HG03460 (cell line): ENCODE measurements around the gene TIMM22.
A peak's percentile ranks its signal among the peaks of the same experiment; 100 is the strongest.
"Not testable (repeated sequence)": the region's sequence is repeated elsewhere in the genome, so short reads cannot be mapped to it uniquely, and the experiment has no call there.

Experiments used
- ATAC-seq: cut with Tn5 transposase; IDR thresholded peaks from one replicate; pipeline ENCODE4 v1.9.1; 2021; ENCODE audit not compliant: unreplicated experiment

Gene TIMM22

DNA sequence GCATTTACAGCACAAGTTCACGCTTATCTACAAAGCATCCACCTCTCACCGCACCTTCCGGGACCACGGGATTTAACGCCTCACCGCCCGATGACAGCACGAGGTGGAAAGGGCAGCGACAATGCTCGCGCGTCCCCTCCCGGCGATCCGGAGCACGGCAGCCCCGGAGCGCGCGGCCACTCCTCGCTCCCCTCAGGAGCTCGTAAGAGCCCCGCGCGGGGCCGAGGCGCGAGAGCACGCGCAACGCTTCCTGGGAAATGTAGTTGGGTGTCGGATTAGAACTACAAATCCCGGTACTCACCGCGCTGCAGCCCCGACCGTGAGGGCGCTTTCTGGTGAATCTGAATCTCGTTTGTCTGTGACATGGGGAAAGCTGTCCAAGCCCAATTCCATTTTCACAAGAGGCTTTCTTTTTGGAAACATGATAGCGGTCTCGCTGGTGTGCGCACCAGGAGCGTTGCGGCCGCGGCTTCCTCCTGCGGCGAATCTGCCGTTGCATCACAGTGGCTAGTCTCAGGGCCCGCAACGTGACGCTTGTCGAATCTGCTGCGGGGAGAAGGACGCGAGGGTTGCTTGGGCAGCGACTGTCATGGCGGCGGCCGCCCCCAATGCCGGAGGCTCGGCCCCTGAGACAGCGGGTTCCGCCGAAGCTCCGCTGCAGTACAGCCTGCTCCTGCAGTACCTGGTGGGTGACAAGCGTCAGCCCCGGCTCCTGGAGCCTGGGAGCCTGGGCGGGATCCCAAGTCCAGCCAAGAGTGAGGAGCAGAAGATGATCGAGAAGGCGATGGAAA is at the start of gene TIMM22:
Gene TIMM22, plus strand, starts transcription at position 576 of the 791 bp plus-strand sequence. Its CDS starts 14 bp downstream, at position 590.
- ATAC-seq: peak; percentile 88

DNA sequence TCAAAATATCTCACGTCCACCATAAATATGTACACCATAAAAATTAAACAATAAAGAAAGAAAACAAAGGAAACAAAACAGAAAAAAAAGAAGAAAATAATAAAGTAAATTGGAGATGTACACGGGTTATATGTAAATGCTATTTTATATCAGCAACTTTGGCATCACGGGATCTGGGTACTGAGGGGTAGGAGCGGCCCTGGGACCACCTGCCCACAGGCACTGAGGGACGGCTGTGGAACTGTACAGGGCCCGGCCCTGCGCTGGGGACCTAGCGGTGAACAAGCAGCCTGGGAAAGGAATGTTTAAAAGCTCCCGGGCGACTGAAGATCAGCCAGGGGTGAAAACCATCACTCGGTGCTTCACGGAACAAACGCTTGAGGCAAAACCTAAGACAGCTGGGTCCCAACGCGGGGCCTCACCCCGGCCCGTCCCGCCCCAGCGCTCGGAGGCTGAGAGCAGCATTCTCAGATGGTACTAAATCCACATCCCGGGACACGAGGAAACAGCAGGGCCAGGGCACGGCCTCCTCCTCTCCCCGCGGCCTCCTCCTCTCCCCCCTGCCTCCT is 48.6 kb upstream of the TIMM22 start:
- no peak for ATAC-seq

DNA sequence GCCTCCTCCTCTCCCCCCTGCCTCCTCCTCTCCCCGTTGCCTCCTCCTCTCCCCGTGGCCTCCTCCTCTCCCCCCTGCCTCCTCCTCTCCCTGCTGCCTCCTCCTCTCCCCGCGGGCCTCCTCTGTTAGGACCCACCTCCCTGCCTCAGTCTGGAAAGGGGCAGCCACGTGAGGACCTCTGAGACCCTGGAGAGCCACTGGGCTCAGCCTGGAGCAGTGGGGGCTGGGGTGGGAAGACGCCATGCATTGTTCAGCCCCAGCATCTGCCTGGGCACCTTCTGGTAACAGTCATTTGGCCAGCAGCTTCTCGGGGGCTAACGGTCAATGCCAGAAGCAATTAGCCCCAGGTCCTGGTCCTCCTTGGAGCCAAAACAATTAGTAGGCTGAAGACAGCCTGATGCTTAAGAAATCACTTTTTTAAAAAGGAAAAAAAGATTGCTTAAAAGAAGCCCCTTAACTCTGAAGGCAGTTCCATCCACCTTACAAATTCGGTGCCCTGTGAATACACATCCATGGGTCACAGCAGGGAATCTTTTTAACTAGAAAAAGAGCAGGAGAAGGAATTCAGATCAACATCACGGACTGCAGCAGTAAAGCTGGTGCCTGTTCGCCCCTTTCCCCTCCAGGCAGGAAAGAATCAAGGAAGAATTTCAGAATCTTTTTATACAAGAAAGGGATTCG is 47.2 kb upstream of the TIMM22 start:
- no peak for ATAC-seq

DNA sequence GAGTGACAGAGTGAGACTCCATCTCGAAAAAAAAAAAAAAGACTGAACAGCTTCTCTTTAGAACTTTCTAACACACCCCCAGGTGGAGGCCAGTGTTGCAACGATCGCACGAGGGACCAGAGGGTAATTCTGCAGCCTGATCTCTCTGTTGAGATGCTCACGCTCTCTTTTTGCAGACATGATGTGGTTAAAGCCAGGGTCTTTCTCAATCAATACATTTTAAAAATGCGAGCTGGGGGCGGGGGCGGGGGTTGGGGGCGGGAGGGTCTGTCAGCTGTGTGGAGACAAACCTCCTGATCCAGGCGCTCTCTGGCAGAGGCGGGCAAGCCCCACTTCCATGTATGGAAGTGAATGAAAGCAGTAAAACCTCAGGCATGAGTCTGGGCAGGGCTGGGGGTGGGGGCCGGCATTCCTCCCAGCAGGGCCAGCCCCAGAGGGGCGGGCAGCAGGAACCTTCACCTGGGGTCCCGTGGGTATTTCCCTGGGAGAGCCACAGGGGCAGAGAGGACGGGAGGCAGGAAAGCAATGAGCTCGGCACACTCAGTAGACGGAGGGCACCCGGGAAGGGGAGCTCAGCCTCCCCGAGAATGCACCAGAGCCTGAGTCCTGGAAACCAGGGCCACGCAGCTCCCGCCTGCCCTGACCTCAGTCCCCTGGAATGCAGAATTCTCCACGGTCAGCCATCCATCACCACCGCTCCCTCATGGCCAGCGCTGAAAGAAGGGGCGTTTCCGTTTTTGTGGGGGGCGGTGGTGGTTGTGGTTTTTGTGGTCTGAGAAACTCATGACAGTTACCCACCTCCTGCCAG is 45.4 kb upstream of the TIMM22 start:
- no peak for ATAC-seq

- not testable (repeated sequence) for ATAC-seq
Measured at GRCh38 chr17:952592-952991, 44.3 kb upstream of the TIMM22 start.

DNA sequence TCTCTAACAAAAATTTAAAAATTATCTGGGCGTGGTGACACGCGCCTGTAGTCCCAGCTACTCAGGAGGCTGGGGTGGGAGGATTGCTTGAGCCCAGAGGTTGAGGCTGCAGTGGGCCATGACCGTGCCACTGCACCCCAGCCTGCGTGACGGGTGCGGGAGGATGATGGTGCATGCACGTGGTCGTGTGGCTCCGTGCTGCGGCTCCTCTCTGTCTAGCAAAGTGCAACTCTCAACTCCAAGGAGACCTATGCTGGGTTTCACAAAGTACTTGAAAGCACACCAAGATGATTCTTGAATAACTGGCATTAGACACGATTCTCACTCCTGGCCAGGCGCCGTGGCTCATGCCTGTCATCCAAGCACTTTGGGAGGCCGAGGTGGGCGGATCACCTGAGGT is 43.2 kb upstream of the TIMM22 start:
- ATAC-seq: no peak

GRCh38 chr17:954431-955164 is 42.3 kb upstream of the TIMM22 start:
- ATAC-seq: no peak

GRCh38 chr17:956905-957304 is 40.0 kb upstream of the TIMM22 start:
- no peak for ATAC-seq

- no peak for ATAC-seq
Measured at GRCh38 chr17:957856-958421, 39.0 kb upstream of the TIMM22 start.

DNA sequence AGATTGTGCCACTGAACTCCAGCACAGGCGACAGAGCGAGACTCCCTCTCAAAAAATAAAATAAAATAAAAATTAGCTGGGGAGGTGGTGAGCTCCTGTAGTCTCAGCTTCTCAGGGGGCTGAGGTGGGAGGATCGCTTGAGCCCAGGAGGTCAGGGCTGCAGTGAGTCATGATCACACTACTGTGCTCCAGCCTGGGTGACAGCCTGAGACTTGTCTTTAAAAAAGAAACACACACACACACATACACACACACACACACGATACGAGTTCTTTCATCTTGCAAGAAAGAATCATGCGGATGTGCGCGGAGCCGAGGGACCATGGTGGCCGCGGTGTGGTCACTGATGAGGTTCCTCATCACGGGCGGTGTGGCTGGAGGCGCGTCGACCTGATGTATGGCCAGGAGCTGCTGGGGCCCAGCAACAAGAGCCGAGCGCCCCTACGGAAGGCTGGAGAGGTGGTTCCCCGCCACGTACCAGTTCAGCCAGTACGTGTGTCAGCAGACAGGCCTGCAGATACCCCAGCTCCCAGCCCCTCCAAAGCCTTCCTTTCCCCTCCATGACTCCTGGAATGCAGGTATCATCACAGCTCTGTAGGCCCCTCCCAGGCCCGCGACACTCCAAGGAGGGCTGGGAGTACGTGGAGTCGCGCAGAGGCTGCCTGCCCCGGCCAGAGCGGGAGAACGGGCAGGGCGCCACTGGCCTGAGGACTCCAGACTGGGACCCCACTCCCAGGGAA is 38.0 kb upstream of the TIMM22 start:
- ATAC-seq: no peak

GRCh38 chr17:962166-962565 is 34.8 kb upstream of the TIMM22 start:
- no peak for ATAC-seq

- no peak for ATAC-seq
Measured at GRCh38 chr17:962670-963069, 34.3 kb upstream of the TIMM22 start.

DNA sequence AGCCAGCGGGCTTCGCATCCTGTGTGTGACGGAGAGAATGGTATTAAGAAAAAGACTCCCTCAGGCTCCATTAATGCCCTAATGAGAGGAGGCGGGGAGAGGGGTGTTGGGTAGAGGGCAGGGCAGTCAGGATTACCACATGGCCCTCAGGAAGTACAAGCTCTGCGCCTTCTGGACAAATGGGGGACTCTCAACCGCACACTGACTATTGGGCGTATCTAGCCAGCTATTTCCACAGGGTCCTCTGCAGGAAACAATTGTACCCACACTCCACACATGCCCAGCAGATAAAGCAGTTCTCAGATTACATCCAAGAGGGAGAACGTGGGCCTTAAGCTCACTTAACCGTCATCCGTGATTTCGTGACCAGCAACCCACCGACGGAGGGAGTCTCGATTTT is 32.1 kb upstream of the TIMM22 start:
- no peak for ATAC-seq

DNA sequence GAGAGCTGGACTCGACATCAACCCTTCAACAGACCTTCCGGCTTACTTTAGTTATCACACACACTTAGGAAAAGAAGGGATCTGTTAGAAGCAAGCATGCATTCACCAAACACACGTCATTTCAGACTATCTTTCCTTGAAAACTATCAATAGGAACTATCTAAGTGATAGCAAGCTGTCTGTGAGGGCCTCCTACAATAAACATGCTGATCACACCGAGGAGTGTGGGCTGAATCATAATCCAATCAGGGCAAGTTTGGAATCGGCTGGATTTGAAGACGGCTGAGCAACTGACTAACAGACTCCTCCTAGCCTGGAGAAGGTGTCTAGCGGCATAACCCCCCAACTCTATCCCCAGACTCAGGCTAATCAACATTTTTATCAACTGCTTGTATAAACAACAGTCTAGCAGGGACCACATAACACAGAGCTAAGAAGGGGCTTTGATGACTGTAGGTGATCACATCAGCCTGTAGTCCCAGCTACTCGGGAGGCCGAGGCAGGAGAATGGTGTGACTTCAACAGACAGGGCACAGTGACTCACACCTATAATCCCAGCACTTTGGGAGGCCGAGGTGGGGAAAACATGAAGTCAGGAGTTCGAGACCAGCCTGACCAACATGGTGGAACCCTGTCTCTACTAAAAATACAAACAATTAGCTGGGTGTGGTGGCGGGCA is 31.5 kb upstream of the TIMM22 start:
- ATAC-seq: no peak

DNA sequence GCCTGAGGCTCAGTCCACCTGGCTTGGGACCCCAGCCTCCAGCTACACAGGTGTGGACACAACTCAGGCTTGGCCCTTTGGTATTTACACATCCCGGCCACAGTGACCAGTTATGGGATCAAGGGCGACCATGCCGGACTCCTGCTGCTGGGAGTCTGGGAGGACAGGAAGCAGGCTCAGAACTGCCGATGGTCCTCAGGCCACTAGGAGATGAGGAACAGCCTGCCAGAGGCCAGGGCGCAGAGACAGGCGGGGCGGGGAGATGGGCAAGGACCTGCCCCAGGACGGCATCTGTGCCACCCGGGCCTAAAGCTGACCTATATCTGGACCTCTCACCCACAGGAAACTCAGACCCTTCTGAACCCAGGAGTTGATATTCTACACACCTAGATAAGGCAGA is 29.8 kb upstream of the TIMM22 start:
- no peak for ATAC-seq

DNA sequence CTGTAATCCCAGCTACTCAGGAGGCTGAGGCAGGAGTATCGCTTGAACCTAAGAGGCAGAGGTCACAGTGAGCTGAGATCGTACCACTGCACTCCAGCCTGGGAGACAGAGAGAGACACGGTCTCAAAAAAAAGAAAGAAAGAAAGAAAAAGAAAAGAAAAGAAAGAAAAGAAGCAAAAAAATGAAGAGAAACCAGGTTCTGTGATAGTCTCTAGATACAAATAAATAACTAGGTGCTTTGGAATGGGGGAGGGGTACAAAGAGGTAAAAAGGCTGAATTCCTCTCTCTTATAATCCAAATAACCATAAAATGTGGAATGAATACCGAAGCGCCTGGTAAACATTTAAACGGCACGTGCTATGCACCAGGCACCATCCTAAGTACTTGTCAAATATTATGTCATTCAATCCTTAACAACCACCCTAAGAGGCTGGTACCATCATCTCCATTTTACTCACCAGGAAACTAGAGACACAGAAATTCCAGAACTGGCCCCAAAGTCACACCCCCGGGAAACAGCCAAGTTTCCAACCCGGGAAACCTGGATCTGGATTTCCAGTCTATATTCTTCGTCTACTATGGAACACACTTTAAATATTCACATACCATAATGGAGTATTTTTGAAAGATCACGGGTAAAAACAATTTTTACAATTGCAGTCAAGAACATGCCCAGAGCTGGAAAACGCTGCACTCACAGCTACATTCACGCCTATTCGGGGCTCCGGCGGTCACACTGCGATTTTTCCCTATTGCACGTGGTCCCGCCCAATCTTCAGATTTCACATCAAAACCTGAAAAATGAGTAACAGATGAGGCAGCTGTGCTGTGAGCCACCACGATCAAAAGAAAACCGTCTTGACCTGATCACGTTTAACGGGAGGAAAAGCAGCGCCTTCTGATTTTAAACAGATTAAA is 27.9 kb upstream of the TIMM22 start:
- no peak for ATAC-seq

DNA sequence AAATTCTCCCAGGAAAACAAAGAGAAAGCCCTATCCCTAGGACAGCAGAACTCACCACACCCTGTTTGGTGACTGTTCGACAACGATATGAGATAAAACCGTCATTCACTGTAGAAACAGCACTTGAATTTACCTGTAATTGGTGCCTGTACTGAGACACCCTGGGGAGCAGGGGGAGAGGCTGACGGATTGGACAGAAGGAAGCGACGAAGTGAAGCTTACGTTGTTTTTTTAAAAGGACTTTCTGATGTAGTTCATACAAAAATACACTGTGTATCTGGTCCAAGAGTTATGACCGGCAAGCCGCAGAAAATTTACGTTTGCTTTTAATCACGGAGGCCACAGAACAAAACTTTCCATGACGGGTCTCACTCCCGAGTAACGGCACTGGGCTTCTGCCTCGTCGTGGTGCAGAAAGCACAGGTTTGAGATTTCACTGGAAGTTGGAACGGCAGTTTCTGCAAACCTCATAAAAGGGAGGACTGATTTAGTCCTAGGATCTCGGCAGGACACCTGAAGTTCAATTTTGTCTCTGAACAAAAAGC is 27.0 kb upstream of the TIMM22 start:
- ATAC-seq: no peak

- no peak for ATAC-seq
Measured at GRCh38 chr17:970364-970763, 26.6 kb upstream of the TIMM22 start.
